Ureter (tissue), 1 donor: ENCODE results near the gene GJC2. TPM values are rescaled to one million over a fixed set of nuclear protein-coding genes. Genes with fewer than 3 reads are reported as not detected.
"Not testable (repeated sequence)": the region's sequence is repeated elsewhere in the genome, so short reads cannot be mapped to it uniquely, and the experiment has no call there.

Experiments used
- DNase-seq: peaks from one replicate; pipeline ENCODE4 v3.0.0-alpha.2; 2020; ENCODE audit warnings: low spot score
- total RNA-seq: library from RNA; stranded (reverse); gene quantifications from one replicate; pipeline ENCODE4 v1.2.4, GENCODE V29; 2023
- donor health status: DM: yes; HTN: yes; CAD: no.

GJC2 gene
- total RNA-seq, result 3.9 TPM

- peak; percentile 74 for DNase-seq
Observed at GRCh38 chr1:228149406-228150119, at the start of gene GJC2. GJC2 (plus strand) TSS chr1:228149930; CDS start chr1:228157759, 7,829 bp downstream.

DNA sequence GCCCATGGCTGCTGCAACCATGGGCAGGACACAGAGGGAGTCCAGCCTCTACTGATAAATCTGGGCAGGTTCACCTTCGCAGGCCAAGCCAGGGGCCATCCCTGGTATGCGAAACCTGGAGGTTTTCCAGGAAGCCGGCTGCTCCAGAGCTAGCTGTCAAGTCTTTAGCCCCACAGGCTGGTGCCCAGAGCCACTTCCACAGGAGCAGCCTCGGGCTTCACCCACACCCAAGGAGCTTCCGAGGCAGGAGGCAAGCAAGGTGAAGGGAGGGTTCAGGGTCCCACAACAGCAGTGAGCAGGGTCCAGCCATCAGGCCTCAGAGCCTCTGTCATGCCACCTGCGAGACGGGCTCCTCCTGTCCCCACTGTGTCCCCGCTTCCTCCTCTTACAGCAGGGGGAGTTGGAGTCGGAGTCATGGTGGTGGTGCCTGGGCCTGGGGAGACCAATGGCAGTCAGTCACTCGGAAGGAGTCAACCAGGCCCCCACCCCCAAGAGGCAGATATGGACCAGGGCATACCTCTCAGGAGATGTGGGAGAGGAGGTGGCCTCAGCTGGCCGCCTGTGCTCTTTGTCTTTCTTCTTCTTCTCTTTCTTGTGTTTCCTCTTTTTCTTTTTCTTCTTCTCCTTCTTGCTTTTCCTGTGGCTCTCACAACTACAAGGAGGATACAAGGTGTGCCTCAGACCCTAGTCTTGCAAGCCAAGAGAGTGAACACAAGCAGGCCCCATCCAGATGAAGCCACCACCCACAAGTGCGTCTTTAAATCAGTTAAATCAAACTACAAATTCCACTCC lies 48.7 kb upstream of the GJC2 start:
- peak; percentile 42 for DNase-seq

- DNase-seq, result peak; percentile 49
Observed at GRCh38 chr1:228101614-228101993, 48.1 kb upstream of the GJC2 start.

GRCh38 chr1:228101994-228102790 lies 47.5 kb upstream of the GJC2 start:
- DNase-seq, result peak; percentile 68

DNA sequence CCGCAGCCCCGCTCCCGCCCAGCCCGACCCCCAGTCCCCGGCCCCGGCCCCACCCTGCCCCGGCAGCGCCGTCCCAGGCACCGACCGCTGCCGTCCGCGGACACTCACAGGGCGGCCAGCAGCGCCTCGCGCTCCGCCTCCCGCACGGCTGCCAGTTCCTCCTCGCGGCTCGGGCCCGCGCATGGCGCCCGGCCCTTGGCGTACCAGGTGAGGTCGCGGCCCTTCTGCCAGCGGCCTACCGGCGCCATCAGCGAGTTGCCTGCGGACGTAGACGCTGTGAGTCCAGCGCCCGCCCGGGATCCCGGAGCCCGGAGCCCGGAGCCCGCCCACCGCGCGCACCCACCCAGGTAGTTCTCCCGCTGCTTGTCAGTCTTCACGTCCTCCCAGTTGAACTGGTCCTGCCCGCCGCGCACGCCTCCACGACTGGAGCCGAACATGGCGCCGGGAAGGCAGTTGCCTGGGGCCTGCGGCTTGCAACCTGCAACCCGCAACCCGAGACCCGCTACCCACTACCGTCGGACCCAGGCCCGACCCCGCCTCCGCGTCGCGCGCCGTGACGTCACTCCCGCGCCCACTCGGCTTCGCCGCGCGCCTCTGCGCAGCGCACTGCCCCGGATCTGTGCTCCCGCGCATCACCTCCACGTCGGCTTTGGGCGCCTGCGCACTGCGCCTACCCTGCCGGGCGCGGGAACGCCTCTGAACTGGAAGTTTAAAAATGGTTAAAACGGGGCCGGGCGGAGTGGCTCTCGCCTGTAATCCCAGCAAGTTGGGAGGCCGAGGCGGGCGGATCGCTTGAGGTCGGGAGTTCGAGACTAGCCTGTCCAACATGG lies 46.7 kb upstream of the GJC2 start, which contains the start of gene C1orf35:
Gene C1orf35 (minus strand): TSS at position 535 of the 830 bp plus-strand sequence. CDS start 98 bp downstream, at position 437.
- DNase-seq, result peak; percentile 95

- DNase-seq, result peak; percentile 42
Observed at GRCh38 chr1:228104526-228105269, 45.0 kb upstream of the GJC2 start.

DNA sequence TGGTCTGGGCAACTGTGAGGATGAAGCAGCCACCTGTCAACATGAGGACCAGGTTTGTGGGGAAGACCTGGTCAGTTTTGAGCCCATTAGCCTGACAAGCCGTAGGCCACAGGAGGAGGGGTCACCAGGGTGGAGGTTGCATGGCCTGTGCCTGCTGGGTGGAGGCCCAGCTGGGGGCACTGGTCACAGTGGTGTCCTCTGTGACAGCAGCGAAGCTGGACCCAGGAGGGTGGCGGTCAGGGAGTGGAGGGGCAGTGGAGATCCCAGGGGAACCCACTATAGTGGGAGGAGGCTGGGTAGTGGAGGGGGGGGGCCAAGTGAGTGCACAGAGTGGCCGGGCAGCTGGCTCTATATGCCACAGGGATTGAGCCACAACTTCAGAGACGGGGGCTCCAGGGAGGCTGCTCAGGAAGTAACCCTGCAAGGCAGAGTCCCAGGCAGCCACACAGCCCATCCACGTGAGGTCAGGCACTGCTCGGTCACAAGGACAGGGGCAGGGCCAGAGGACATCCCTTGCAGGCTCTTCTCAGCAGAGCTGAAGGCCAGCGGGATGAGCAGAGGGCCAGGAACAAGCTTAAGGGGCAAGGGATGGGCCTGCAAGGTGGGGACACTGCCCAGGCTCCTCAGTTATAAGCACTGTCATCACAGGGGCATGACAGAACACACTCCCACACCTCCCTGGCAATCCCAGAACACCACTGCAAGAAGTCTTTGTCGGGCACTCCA lies 44.3 kb upstream of the GJC2 start:
- no peak for DNase-seq

GRCh38 chr1:228105996-228106799 lies 43.5 kb upstream of the GJC2 start:
- no peak for DNase-seq

DNA sequence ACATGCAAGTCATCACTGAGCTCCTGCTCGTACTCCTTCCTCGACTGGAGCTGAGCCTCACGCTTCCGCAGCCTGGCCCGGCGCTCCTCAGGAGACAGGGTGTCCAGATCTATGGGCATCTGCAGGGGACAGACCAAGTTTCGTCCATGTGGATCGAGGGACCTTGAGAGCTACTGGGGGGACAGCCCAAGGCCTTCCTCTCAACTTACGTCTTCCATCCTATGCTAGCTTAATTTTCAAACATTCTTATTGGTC lies 43.0 kb upstream of the GJC2 start:
- no peak for DNase-seq

GRCh38 chr1:228107636-228108035 lies 42.1 kb upstream of the GJC2 start:
- DNase-seq, result no peak

DNA sequence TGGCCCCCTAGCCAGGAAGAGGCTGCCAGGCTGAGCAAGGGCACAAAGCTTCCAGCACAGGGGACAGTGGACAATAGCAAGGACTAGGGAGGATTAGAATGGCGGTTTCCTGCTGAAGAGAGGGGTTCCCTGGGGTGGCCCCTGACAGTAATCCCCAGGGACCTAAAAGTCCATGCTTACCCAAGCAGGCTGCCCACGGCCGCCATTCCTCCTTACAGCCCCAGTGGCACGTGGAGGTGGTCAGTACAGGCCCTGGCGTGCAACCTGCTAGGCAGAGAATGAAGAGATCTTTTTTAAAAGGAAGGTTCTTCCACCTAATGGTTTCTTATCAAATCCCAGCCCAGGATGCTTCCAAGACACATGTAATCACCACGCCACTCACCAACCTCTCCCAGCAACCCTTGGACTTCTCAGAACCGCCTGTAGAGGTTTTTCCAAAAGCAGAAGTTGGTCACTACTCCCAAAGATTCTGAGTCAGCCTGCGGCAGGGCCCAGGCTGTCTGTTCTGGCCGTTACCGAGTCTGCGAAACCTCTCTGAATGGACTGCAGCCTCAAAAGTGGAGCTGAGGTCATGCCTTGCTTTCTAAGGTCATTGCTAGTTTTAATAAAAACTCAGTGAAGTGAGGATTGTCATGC lies 41.6 kb upstream of the GJC2 start:
- DNase-seq, result no peak

DNA sequence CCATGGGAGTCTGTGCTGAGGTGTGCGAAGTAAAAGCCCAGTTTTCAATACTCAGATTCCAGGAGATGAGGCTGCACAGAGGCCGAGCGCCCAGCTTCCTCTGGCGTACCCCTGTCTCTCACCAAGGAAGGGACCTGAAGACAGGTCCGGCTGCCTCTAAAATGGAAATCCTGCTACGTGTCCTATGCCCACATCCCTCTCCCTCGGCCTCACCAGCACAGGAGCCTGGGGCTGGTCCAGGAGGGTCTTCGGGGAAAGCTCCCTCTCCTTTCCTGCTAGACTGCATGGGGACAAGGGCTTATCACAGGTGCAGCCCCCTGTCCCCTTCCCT lies 41.0 kb upstream of the GJC2 start:
- DNase-seq, result no peak

- DNase-seq, result peak; percentile 99
Observed at GRCh38 chr1:228109073-228109961, 40.4 kb upstream of the GJC2 start, which contains the start of gene MRPL55. MRPL55 (minus strand) TSS chr1:228109299; CDS start chr1:228108260, 1,039 bp downstream.

DNA sequence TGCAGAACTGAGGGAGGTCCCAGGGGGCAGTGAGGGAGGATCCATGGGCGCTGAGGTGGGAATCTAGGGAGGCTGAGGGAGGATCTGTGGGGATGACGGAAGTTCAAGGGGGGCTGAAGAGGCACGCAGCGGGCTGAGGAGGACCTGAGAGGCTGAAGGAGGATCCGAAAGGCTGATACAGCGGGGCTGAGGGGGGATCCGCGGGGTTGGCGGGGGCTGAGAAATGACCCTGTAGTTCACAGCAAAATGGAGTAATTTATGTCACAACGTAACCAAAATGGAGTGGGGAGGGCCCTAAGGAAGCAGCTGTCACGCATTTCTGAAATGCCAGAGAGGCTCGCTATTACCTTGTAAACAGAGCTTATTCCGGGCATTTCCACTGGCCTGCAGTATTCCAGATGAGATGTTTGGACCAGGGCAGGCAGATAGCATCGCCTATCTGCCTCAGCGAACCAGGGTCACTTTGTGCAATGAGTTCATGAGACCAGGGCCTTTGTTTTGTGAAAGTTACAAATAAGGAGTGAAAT lies 39.7 kb upstream of the GJC2 start:
- DNase-seq, result no peak

DNA sequence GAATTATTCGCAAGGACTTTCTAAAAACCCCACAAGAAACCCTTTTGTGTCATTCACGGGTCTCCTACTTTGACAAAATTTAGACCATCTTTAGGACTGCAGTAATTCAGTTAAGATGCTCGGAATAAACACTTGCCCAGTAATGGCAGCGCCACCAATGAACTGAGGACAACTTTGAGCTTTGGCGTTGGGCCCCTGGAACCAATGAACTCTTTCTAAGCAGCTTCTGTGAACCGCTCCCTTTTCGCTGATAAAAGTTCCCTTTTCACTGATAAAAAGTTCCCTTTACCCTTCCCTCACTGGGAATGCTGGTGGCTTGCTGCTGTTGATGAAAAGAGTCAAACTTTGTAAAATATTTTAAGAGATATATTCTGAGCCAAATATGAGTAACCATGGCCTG lies 39.2 kb upstream of the GJC2 start:
- no peak for DNase-seq

DNA sequence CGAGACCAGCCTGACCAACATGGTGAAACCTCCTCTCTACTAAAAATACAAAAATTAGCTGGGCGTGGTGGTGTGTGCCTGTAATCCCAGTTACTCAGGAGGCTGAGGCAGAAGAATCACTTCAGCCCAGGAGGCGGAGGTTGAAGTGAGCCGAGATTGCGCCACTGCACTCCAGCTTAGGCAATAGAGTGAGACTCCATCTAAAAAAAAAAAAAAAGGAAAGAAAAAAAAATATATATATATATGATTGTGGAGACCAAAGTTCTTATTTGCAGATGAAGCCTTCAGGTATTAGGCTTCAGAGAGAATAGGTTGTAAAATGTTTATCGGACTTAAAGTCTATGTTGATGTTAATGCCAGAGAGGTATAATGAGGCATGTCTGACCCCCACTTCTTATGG lies 38.4 kb upstream of the GJC2 start:
- not testable (repeated sequence) for DNase-seq

DNA sequence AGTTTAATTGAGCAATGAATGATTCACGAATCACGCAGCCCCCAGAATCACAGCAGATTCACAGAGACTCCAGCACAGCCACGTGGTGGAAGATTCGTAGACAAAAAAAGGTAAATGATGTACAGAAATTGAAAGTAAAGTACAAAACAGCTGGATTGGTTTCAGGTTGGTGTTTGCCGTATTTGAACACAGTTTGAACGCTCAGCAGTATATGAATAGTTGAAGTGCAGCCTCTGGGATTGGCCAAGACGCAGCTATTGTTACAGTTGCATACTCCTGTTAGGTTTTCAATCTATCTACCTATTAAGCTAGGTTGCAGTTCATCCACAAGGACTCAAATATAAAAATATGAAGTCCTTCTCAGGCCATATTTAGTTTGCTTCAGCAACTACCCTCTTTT lies 37.6 kb upstream of the GJC2 start:
- no peak for DNase-seq

DNA sequence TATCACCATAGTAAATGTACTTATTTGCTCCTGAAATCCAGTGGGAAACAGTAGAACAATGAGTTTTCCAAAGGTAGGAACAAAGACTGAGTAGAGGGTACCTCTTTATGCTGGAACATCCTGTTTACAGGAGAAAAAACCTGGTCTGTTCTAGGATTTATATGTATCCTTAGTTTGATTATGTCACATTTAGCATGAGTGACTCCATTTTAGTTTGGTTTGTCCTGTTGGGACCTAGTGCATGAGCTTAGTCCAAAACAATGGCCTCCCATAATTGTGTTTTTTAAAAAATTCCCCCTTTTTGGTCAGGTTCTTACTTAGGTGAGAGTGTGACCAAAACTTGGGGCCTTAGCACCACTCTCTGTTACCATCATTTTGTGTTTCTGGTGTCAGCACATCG lies 37.1 kb upstream of the GJC2 start:
- no peak for DNase-seq
